Forelimb muscle (tissue), 1 donor: Measurements from ENCODE around the gene FBXL15. TPM values are rescaled to one million over a fixed set of nuclear protein-coding genes. Genes with fewer than 3 reads are reported as not detected.

Experiments
- DNase-seq: peaks from one replicate; pipeline ENCODE4 v3.0.0-alpha.2; 2013; ENCODE audit warnings: low read depth
- polyA plus RNA-seq: library from polyadenylated mRNA; unstranded; fragments of 120-200 nt; gene quantifications from one replicate; pipeline ENCODE4 v1.2.1, GENCODE V29; 2013; ENCODE audit not compliant: insufficient read length

Gene FBXL15
- polyA plus RNA-seq, 1 donor = 6.6 TPM

- DNase-seq = no peak
These were observed 10.1 kb upstream of the FBXL15 start for GRCh38 chr10:102410429-102411073.

GRCh38 chr10:102411341-102412255, 9.0 kb upstream of the FBXL15 start:
- DNase-seq = no peak

- no peak for DNase-seq
These were observed 8.3 kb upstream of the FBXL15 start for GRCh38 chr10:102412293-102412692.

- no peak for DNase-seq
These were observed 7.5 kb upstream of the FBXL15 start for GRCh38 chr10:102413053-102413705.

- no peak for DNase-seq
These were observed 6.7 kb upstream of the FBXL15 start for GRCh38 chr10:102413806-102414561.

- DNase-seq = no peak
These were observed 5.9 kb upstream of the FBXL15 start for GRCh38 chr10:102414749-102415148.

- DNase-seq = no peak
These were observed 4.4 kb upstream of the FBXL15 start for GRCh38 chr10:102416283-102416682.

- DNase-seq = no peak
These were observed 3.9 kb upstream of the FBXL15 start for GRCh38 chr10:102416695-102417094.

GRCh38 chr10:102418622-102419268, 1.9 kb upstream of the FBXL15 start, which contains the start of gene PSD:
PSD (minus strand) TSS chr10:102418785; CDS start chr10:102417038, 1,747 bp downstream.
- DNase-seq = no peak

GRCh38 chr10:102419269-102420180, 1.1 kb upstream of the FBXL15 start:
- no peak for DNase-seq

GRCh38 chr10:102420181-102420713, 389 bp upstream of the FBXL15 start:
- no peak for DNase-seq

- no peak for DNase-seq
These were observed 796 bp downstream of the FBXL15 start for GRCh38 chr10:102421507-102421756.

- DNase-seq = no peak
These were observed 1.3 kb downstream of the FBXL15 start for GRCh38 chr10:102421757-102422512.

GRCh38 chr10:102422545-102423129, 2.0 kb downstream of the FBXL15 start:
- no peak for DNase-seq

- no peak for DNase-seq
These were observed 2.8 kb downstream of the FBXL15 start for GRCh38 chr10:102423372-102423968.

- no peak for DNase-seq
These were observed 3.5 kb downstream of the FBXL15 start for GRCh38 chr10:102424145-102424544.

- DNase-seq = no peak
These were observed 4.3 kb downstream of the FBXL15 start for GRCh38 chr10:102424916-102425315.

- no peak for DNase-seq
These were observed 4.8 kb downstream of the FBXL15 start for GRCh38 chr10:102425444-102425843.
